ENCODE results near the gene CXXC1.

CXXC1 gene

GRCh38 chr18:50280707-50281294 is 6.7 kb downstream of the CXXC1 start:
- peak overlapping the region; percentile 100 for H3K4me3 ChIP-seq (ENCODE audit: low read depth, low read length)
- DNase-seq (ENCODE audit: low read depth) = no peak
- TF ChIP-seq, protein P1, sequence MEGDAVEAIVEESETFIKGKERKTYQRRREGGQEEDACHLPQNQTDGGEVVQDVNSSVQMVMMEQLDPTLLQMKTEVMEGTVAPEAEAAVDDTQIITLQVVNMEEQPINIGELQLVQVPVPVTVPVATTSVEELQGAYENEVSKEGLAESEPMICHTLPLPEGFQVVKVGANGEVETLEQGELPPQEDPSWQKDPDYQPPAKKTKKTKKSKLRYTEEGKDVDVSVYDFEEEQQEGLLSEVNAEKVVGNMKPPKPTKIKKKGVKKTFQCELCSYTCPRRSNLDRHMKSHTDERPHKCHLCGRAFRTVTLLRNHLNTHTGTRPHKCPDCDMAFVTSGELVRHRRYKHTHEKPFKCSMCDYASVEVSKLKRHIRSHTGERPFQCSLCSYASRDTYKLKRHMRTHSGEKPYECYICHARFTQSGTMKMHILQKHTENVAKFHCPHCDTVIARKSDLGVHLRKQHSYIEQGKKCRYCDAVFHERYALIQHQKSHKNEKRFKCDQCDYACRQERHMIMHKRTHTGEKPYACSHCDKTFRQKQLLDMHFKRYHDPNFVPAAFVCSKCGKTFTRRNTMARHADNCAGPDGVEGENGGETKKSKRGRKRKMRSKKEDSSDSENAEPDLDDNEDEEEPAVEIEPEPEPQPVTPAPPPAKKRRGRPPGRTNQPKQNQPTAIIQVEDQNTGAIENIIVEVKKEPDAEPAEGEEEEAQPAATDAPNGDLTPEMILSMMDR (conservative IDR thresholded peaks at IDR 0.05; ENCODE audit: low read depth, low read length) = no peak

DNA sequence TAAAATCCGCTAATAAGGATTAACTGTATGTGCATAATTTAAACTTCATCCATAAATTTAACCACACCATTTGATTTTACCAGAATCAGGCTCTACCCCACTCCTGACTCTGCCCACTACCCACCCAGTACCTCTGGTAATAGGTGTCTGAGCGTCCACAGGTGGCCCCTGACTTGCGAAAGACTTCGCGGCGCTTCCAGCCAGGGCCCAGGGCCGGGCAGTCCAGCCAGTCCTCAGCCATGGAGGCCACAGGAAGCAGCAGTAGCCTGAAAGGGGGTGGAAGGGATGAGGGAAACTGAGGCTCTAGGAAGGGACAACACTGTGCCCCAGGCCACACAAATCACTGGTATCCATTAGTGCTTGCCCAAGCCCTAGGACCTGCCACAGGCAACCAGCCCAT is 7.7 kb downstream of the CXXC1 start:
- TF ChIP-seq, protein P1 (conservative IDR thresholded peaks at IDR 0.05; ENCODE audit: low read depth, low read length) = no peak
- H3K4me3 ChIP-seq (ENCODE audit: low read depth, low read length) = peak overlapping the region; percentile 26
- DNase-seq (ENCODE audit: low read depth) = no peak

GRCh38 chr18:50277942-50278341 is 9.6 kb downstream of the CXXC1 start:
- peak; percentile 85 for DNase-seq (ENCODE audit: low read depth)
- no peak overlapping the region for H3K4me3 ChIP-seq (ENCODE audit: low read depth, low read length)
- TF ChIP-seq, protein P1 (conservative IDR thresholded peaks at IDR 0.05; ENCODE audit: low read depth, low read length) = no peak

- no peak for DNase-seq (ENCODE audit: low read depth)
- TF ChIP-seq, protein P1 (conservative IDR thresholded peaks at IDR 0.05; ENCODE audit: low read depth, low read length) = no peak
- no peak overlapping the region for H3K4me3 ChIP-seq (ENCODE audit: low read depth, low read length)
These were observed 11.0 kb downstream of the CXXC1 start for GRCh38 chr18:50276452-50276851.

DNA sequence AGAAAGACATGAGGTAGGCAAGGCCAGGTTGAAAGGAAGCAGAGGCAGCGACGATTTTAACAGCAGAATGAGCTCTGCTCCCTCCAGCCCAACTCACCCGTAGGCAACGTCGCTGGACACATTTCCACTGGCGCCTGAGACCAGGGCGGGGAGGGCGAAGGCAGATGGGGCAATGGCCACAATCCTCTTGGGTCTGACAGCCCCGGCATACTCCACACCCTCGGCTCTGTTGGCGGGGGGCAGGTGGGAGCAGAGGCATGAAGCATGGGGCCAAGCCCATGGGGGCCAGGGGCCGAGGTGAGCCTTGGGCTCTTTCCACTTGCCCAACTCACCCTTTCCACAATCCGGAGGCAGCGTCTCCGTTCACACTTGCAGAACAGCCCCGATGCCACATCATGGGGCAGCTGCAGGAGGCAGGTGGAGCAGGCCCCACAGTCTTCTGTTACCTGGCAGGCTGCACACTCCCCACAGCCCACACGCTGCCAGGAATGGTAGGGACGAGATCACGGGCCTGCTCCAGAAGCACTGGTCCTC is 11.9 kb downstream of the CXXC1 start:
- TF ChIP-seq, protein P1 (conservative IDR thresholded peaks at IDR 0.05; ENCODE audit: low read depth, low read length) = no peak
- no peak overlapping the region for H3K4me3 ChIP-seq (ENCODE audit: low read depth, low read length)
- DNase-seq (ENCODE audit: low read depth) = no peak

DNA sequence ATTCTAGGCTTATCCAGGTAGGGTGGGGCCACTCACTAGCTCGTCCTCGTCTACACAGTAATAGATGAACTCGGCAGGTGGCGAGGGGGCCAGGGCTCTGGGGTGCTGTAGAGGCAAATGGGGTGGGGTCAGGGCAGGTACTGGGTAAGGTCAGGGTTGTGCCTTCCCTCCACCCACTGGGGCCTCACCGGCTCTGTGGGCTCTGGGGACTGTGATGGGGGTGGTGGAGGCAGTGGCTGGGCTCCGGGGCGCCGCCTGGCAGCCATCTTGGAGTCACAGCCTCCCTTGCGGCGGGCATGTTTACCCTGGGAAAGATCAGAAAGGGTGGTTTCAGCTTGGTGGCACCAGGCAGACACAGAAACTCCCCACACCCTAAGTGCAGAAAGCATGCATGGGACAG is 12.6 kb downstream of the CXXC1 start:
- TF ChIP-seq, protein P1 (conservative IDR thresholded peaks at IDR 0.05; ENCODE audit: low read depth, low read length) = no peak
- no peak overlapping the region for H3K4me3 ChIP-seq (ENCODE audit: low read depth, low read length)
- DNase-seq (ENCODE audit: low read depth) = no peak

DNA sequence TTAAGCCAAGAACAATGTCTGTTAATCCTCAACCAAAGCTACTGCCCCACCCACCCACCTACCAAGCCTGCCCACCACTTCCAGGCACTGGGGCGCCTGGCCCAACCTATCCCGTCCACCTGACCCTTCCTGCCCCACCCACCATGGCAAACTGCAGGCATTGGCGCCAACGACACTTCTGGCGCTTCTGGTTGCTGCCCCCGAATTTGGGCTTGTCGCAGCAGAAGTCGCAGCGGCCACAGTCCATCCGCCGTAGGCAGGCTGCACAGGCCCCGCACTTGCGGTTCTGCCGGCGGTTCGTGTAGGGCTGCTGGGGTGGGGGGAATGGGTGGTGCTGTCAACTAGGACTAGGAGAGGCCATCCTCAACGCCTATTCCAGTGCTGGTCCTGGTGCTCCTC is 13.4 kb downstream of the CXXC1 start:
- TF ChIP-seq, protein P1 (conservative IDR thresholded peaks at IDR 0.05; ENCODE audit: low read depth, low read length) = no peak
- no peak overlapping the region for H3K4me3 ChIP-seq (ENCODE audit: low read depth, low read length)
- no peak for DNase-seq (ENCODE audit: low read depth)

Data from choroid plexus epithelial cell (primary cell).